ENCODE data around the gene GAL3ST2.
"Not testable (repeated sequence)": the region's sequence is repeated elsewhere in the genome, so short reads cannot be mapped to it uniquely, and the experiment has no call there.

The GAL3ST2 gene

DNA sequence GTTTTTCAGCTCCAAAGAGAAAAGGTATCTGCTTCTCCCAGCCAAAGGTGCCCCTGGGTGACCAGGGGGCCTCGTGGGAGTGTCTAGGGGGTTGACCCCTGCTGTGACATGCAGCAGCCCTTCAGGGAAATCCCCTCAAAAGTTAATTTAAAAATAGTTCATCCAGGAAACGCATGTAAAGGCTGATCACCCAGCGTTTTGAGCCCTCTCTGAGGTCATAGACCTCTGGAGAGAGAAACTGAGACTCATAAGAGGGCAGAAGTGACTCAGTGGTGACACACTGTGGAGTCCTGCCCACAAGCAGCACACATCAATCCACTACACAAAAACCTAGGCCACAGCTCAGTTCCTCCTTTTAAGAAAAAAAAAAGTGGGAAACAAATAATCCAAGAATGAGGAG is 11.9 kb downstream of the GAL3ST2 start:
- peak; percentile 93 for ATAC-seq
- Mint-ChIP-seq H3K9me3 (peaks cover 8% of the 10 kb centered on the region), H3K4me1 (peaks cover 21% of the 10 kb centered on the region), H3K4me3 (peak overlapping the region; percentile 5), H3K36me3 (peaks cover 7% of the 10 kb centered on the region), H3K27ac (peak overlapping the region; percentile 91), H3K27me3 (no peaks in the 10 kb centered on the region)

DNA sequence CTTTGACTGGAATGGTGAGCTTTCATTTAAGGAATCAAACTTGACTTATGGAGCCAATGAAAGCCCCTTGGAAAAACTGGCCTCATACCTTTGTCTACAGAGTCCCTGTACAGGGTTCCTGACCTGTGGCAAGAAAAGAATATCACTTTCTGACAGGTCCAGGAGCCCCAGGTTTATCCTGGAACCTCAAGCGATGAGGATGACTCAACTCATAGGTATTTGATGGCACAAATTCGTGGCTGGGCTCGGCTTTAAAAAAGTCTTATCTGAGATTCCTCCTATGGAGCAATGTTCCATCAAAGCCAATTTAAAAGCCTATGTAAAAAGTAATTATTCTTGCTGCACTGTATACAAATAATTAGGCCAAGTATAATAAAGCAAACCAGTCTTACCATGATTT is 14.8 kb downstream of the GAL3ST2 start:
- peaks cover 21% of the 10 kb centered on the region for H3K4me1 Mint-ChIP-seq
- ATAC-seq, H3K4me3 Mint-ChIP-seq, H3K9me3 Mint-ChIP-seq, H3K36me3 Mint-ChIP-seq, H3K27ac Mint-ChIP-seq, H3K27me3 Mint-ChIP-seq: not testable (repeated sequence)

- no peak for ATAC-seq
- Mint-ChIP-seq H3K36me3 (peaks cover 7% of the 10 kb centered on the region), H3K4me1 (peaks cover 12% of the 10 kb centered on the region), H3K4me3 (no peak overlapping the region), H3K9me3 (peaks cover 8% of the 10 kb centered on the region), H3K27me3 (no peaks in the 10 kb centered on the region), H3K27ac (no peak overlapping the region)
These were observed 16.8 kb downstream of the GAL3ST2 start for GRCh38 chr2:241793385-241793784.

GRCh38 chr2:241794250-241794823 is 17.7 kb downstream of the GAL3ST2 start:
- Mint-ChIP-seq H3K9me3 (peaks cover 8% of the 10 kb centered on the region), H3K27ac (no peak overlapping the region), H3K36me3 (peaks cover 7% of the 10 kb centered on the region), H3K4me3 (no peak overlapping the region), H3K27me3 (no peaks in the 10 kb centered on the region), H3K4me1 (peaks cover 2% of the 10 kb centered on the region)
- no peak for ATAC-seq

- H3K27me3 Mint-ChIP-seq, result no peaks in the 10 kb centered on the region
- H3K36me3 Mint-ChIP-seq, result peaks cover 7% of the 10 kb centered on the region
- peaks cover 8% of the 10 kb centered on the region for H3K9me3 Mint-ChIP-seq
- H3K4me1 Mint-ChIP-seq, result no peaks in the 10 kb centered on the region
- no peak overlapping the region for H3K27ac Mint-ChIP-seq
- H3K4me3 Mint-ChIP-seq, result no peak overlapping the region
- no peak for ATAC-seq
These were observed 18.7 kb downstream of the GAL3ST2 start for GRCh38 chr2:241795021-241795999.

- Mint-ChIP-seq H3K36me3 (no peaks in the 10 kb centered on the region), H3K4me1 (no peaks in the 10 kb centered on the region), H3K9me3 (peaks cover 2% of the 10 kb centered on the region), H3K27me3 (no peaks in the 10 kb centered on the region), H3K27ac (no peak overlapping the region), H3K4me3 (no peak overlapping the region)
- ATAC-seq, result no peak
These were observed 19.6 kb downstream of the GAL3ST2 start for GRCh38 chr2:241796209-241796608.

- no peak overlapping the region for H3K27ac Mint-ChIP-seq
- H3K4me3 Mint-ChIP-seq, result no peak overlapping the region
- no peaks in the 10 kb centered on the region for H3K36me3 Mint-ChIP-seq
- H3K27me3 Mint-ChIP-seq, result no peaks in the 10 kb centered on the region
- ATAC-seq, result no peak
- H3K9me3 Mint-ChIP-seq, result peaks cover 2% of the 10 kb centered on the region
- no peaks in the 10 kb centered on the region for H3K4me1 Mint-ChIP-seq
These were observed 20.1 kb downstream of the GAL3ST2 start for GRCh38 chr2:241796610-241797138.

DNA sequence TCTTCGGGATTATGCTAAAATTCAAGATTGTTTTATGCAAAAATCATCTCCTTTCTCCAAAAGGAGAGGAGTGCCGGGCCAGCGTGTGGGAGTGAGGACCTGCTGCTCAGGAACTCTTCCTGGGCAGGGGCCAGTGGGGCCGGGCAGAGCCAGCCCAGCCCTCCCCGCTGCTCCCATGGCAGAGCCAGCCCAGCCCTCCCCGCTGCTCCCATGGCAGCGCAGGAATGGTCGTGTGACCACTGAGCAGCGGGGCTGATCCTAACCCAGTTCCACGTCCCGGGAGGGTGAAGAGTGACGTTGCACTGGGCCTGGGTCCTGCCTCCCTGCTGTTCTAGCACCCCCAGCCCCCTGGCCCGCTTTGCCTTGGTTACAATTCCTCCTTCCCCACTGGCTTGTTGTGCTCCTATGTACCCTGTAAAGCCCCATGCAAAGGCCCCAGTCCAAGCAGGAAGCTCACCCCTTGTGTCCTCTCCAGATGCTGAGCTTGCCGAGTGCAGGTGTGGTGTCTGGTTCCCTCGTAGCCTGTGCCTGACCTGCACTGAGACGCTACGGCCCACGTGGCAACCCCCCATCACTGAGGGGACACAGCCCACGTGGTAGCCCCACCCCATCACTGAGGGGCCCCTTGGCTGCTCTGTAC is 20.9 kb downstream of the GAL3ST2 start:
- Mint-ChIP-seq H3K27me3 (no peaks in the 10 kb centered on the region), H3K4me3 (no peak overlapping the region), H3K36me3 (no peaks in the 10 kb centered on the region), H3K9me3 (peaks cover 2% of the 10 kb centered on the region), H3K27ac (no peak overlapping the region), H3K4me1 (peaks cover 7% of the 10 kb centered on the region)
- ATAC-seq, result no peak

DNA sequence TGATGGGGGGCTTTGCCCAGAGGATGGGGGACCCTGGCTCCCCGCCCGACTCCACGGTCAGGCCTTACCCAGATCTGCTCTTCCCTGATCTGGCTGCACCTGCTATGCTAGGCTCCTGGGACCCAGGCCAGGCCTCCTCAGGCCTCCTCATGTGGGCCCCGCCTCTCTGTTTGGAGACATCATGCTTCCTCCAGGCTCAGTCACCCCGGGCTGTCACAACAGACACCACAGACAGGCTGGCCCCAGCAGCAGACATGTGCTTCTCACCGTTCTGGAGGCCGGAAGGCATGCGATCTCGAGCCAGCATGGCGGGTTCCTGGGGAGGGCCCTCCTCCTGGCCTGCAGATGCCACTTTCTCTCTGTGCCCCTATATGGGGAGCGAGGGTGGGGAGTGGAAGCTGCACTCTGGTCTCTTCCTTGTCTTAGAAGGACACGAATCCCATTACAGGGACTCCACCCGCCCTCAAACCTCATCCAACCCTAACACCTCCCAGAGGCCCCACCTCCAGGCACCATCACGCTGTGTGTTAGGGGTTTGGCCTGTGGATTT is 21.5 kb downstream of the GAL3ST2 start:
- no peaks in the 10 kb centered on the region for H3K36me3 Mint-ChIP-seq
- no peak for ATAC-seq
- no peak overlapping the region for H3K27ac Mint-ChIP-seq
- peaks cover 13% of the 10 kb centered on the region for H3K4me1 Mint-ChIP-seq
- no peak overlapping the region for H3K4me3 Mint-ChIP-seq
- peaks cover 3% of the 10 kb centered on the region for H3K27me3 Mint-ChIP-seq
- H3K9me3 Mint-ChIP-seq, result peaks cover 2% of the 10 kb centered on the region

GRCh38 chr2:241798631-241799521 is 22.3 kb downstream of the GAL3ST2 start:
- Mint-ChIP-seq H3K36me3 (no peaks in the 10 kb centered on the region), H3K4me1 (peaks cover 18% of the 10 kb centered on the region), H3K4me3 (no peak overlapping the region), H3K27ac (no peak overlapping the region), H3K9me3 (no peaks in the 10 kb centered on the region), H3K27me3 (peaks cover 9% of the 10 kb centered on the region)
- no peak for ATAC-seq

GRCh38 chr2:241799522-241800197 is 23.0 kb downstream of the GAL3ST2 start:
- Mint-ChIP-seq H3K36me3 (no peaks in the 10 kb centered on the region), H3K27ac (no peak overlapping the region), H3K9me3 (no peaks in the 10 kb centered on the region), H3K4me1 (peaks cover 24% of the 10 kb centered on the region), H3K27me3 (peaks cover 9% of the 10 kb centered on the region), H3K4me3 (no peak overlapping the region)
- no peak for ATAC-seq

- not testable (repeated sequence) for H3K36me3 Mint-ChIP-seq, H3K27ac Mint-ChIP-seq, ATAC-seq, H3K4me3 Mint-ChIP-seq, H3K27me3 Mint-ChIP-seq, H3K9me3 Mint-ChIP-seq
- H3K4me1 Mint-ChIP-seq, result peaks cover 28% of the 10 kb centered on the region
These were observed 23.7 kb downstream of the GAL3ST2 start for GRCh38 chr2:241800198-241800903.

DNA sequence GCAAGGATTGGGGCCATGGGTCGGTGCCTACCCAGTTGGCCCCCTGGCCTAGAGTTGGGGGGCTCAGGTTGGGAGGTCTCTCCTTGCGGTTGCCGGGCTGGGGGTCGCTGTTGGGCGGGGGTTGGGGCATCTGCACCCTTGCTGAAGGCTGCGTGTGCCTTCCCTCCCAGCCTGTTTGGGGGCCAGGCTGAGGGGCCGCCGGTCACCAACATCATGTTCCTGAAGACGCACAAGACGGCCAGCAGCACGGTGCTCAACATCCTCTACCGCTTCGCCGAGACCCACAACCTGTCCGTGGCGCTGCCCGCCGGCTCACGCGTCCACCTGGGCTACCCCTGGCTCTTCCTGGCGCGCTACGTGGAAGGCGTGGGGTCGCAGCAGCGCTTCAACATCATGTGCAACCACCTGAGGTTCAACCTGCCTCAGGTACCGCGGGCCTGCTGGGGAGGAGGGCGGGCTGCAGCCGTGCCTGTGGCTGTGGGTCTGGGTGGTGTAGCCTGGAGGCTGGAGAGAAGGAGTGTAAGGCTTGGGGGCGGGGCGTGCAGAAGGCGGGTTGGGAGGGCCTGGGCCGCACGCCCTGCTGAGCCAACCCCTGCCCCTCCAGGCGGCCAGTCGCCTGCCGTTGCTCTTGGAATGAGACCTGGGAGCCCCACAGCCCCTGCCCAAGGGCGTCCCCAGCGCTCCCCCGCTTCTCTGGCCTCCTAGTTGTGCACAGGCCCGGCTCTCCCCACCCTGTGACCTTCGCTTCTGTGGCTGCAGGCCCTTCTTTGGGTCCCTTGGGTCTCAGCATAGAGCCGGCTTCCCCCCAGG is 25.2 kb downstream of the GAL3ST2 start:
- no peaks in the 10 kb centered on the region for H3K36me3 Mint-ChIP-seq
- H3K9me3 Mint-ChIP-seq, result no peaks in the 10 kb centered on the region
- peak; percentile 62 for ATAC-seq
- H3K27me3 Mint-ChIP-seq, result peaks cover 9% of the 10 kb centered on the region
- H3K27ac Mint-ChIP-seq, result no peak overlapping the region
- no peak overlapping the region for H3K4me3 Mint-ChIP-seq
- peaks cover 28% of the 10 kb centered on the region for H3K4me1 Mint-ChIP-seq
